Measurements from ENCODE around the gene PCK1.

The PCK1 gene

GRCh38 chr20:57577679-57578475 lies 17.0 kb downstream of the PCK1 start:
- no peak for DNase-seq (ENCODE audit: low read depth)

- DNase-seq (ENCODE audit: low read depth), result no peak
These were observed 17.7 kb downstream of the PCK1 start for GRCh38 chr20:57578476-57579165.

GRCh38 chr20:57579331-57579897 lies 18.5 kb downstream of the PCK1 start:
- no peak for DNase-seq (ENCODE audit: low read depth)

- DNase-seq (ENCODE audit: low read depth), result no peak
These were observed 19.1 kb downstream of the PCK1 start for GRCh38 chr20:57579898-57580447.

- no peak for DNase-seq (ENCODE audit: low read depth)
These were observed 19.7 kb downstream of the PCK1 start for GRCh38 chr20:57580478-57581201.

GRCh38 chr20:57581202-57582028 lies 20.5 kb downstream of the PCK1 start:
- DNase-seq (ENCODE audit: low read depth), result no peak

GRCh38 chr20:57582029-57582378 lies 21.1 kb downstream of the PCK1 start:
- no peak for DNase-seq (ENCODE audit: low read depth)

GRCh38 chr20:57582432-57583288 lies 21.8 kb downstream of the PCK1 start:
- no peak for DNase-seq (ENCODE audit: low read depth)

- no peak for DNase-seq (ENCODE audit: low read depth)
These were observed 22.7 kb downstream of the PCK1 start for GRCh38 chr20:57583289-57584257.

- no peak for DNase-seq (ENCODE audit: low read depth)
These were observed 24.0 kb downstream of the PCK1 start for GRCh38 chr20:57584768-57585461.

- no peak for DNase-seq (ENCODE audit: low read depth)
These were observed 24.7 kb downstream of the PCK1 start for GRCh38 chr20:57585466-57586213.

GRCh38 chr20:57586370-57586793 lies 25.5 kb downstream of the PCK1 start:
- no peak for DNase-seq (ENCODE audit: low read depth)

- DNase-seq (ENCODE audit: low read depth), result no peak
These were observed 26.0 kb downstream of the PCK1 start for GRCh38 chr20:57586943-57587277.

GRCh38 chr20:57587278-57587988 lies 26.5 kb downstream of the PCK1 start:
- no peak for DNase-seq (ENCODE audit: low read depth)

GRCh38 chr20:57587989-57588377 lies 27.1 kb downstream of the PCK1 start:
- no peak for DNase-seq (ENCODE audit: low read depth)

GRCh38 chr20:57588596-57588995 lies 27.7 kb downstream of the PCK1 start:
- DNase-seq (ENCODE audit: low read depth), result no peak

GRCh38 chr20:57589123-57589727 lies 28.3 kb downstream of the PCK1 start:
- DNase-seq (ENCODE audit: low read depth), result no peak

All from stimulated activated CD8-positive, alpha-beta memory T cell treated with anti-CD3 and anti-CD28 coated beads, Interleukin-15, amount 100 ng/mL, for 24 hours (primary cell).